D341Med (cell line): ENCODE measurements around the gene NKAIN4.

Source experiments
- DNase-seq: peaks from one replicate; pipeline ENCODE4 v3.0.0; 2012; ENCODE audit warnings: low spot score

NKAIN4 gene

GRCh38 chr20:63254232-63254605 is at the start of gene NKAIN4:
TSS of gene NKAIN4 (minus strand) at chr20:63254463. CDS start at chr20:63254450, 13 bp downstream.
- no peak for DNase-seq

GRCh38 chr20:63303095-63303666 is 48.9 kb upstream of the NKAIN4 start:
- no peak for DNase-seq

DNA sequence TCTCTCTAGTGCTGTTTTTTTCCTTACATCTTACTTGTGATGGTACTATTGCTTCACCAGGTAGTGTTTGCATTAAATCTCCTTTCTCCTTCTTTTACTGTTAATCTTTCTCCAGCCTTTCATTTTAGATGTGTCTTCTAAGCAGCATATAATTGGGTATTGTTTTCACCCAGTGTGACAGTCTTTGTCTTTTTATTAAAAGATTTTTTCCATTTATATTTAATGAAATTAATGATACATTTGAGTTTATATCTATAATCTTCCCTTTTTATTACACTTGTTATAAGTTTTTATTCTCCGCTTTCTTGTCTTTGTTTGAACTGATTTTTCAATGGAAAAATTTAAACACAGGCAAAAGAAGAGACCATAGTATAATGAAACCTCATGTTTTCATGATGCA is 47.4 kb upstream of the NKAIN4 start:
- DNase-seq, result no peak

DNA sequence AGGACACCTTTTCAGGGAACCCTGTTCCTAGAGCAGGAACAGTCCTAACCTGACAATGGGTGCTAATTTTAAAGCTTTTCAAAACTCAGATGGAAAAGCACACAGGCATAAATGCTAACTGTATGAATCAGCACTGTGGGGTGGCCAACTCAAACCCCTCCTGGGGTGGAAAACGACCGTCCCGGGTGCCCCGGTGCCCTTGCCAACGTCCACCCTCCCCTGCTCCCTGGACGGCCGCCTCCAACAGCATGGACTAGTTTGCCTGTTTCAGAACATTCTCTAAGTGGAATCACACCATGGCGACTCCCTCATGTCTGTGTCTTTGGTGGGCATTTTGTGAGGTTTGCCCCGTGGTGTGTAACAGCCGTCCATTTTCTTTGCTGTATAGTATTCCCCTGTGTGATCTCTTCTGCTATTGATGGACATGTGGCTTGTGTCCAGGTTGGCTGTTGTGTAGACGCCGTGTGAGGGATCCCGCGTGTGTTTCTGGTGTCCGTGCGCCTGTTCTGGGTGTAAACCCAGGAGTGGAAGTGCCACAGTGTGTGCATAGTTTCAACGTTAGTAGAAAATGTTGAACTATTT is 44.6 kb upstream of the NKAIN4 start:
- DNase-seq, result no peak

DNA sequence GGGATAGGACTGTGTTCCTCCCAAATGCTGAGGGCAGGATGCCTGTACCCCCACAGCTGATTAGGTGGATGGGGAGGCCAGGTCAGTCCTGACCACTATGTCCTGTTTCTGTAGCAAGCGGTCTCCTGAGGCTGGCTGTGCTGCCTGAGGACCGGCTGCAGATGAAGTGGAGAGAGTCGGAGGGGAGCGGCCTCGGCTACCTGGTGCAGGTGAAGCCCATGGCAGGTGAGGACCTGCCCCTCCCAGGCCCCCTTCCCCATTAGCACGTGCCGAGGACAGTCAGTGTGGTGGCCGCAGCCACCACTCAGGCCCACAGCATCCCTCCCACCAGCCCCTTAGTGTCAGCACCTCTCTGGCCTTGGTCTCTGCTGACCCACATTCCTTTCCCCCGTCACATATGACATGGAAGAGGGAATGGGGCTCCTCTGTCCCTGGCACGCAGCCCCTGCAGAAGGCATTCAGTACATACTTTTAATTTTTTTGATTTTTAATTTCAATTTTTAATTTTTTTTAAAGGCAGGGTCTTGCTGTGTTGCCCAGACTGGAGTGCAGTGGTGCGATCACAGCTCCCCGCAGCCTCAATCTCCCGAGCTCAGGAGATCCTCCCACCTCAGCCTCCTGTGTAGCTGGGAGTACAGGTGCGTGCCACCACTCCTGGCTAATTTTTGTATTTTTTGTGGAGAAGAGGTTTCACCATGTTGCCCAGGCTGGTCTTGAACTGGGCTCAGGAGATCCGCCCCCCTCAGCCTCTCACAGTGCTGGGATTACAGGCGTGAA is 43.7 kb upstream of the NKAIN4 start:
- DNase-seq, result no peak

GRCh38 chr20:63297371-63297781 is 43.1 kb upstream of the NKAIN4 start:
- DNase-seq, result no peak

DNA sequence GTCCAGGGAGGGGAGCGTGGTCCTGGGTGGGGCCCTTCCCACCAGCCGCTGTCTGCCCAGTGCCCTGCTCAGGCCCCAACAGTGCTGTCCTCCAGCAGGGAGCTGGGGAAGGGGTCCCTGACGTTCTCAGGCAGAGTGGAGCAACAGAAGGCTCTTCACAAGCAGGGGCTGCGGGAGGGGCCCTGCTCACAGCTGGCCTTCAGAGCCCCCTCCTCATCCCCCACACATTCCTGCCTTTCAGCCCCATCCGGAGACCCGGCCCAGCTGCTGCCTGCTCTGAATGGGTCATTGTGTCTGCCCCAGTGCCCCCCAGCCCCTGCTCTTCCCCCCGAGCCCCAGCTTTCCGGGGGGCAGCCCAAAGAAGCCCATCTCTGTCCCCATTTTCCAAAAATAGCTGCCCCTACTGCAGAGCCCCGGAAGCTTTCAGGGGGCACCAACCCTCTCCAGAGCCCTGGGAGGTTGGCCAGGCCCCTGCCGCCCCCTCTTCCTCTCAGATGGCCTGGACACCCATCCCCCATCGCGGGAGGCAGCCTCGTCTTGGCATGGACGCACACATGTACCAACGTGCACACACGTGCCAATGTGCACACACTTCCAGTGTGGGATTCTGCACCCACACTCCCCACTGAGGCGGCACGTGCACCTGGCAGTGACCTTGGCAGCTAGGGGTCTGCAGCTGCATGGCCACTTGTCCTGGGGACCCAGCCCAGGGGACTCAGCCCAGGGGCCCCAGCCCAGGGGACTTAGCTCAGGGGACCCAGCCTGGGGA is 42.5 kb upstream of the NKAIN4 start:
- DNase-seq, result no peak

GRCh38 chr20:63295846-63296245 is 41.6 kb upstream of the NKAIN4 start:
- no peak for DNase-seq

DNA sequence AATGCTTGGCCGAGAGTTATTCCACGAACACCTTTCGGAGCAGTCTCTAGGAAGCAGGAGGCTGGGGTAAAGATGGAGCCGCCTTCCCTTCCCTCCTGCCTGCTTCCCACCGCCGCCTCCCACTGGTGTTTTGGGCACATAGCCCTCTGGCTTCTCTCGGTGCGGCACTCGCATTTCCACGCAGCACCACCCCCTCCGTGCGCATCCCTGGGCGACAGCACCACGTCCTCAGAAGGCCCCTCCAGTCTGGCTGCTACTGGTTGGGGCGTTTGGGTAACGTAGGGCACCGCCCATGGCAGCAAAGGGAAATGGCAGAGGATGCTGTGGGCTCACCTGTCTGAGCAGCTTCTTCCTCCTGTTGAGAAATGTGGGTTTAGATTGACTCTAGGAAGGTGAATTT is 41.2 kb upstream of the NKAIN4 start:
- DNase-seq, result no peak

DNA sequence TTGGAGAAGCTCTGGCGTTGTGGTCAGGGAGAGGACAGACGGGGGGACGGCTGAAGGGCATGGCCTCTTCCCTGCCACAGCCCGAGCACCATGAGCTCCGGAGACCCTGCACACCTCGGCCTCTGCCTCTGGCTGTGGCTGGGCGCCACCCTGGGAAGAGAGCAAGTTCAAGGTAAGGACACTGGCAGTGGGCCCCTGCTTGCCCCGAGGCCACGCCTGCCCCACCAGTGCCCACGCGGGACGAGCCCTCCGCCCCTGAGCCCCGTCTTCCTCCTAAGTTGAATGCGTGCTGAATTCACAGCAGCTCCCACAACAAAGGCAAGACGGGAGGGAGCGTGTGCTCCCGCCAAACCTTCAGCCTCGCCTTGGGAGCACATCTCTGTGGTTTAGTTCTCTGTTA is 40.8 kb upstream of the NKAIN4 start:
- DNase-seq, result no peak

GRCh38 chr20:63294536-63294900 is 40.3 kb upstream of the NKAIN4 start:
- DNase-seq, result no peak

- no peak for DNase-seq
These were observed 39.7 kb upstream of the NKAIN4 start for GRCh38 chr20:63293871-63294535.

- no peak for DNase-seq
These were observed 39.2 kb upstream of the NKAIN4 start for GRCh38 chr20:63293456-63293855.

DNA sequence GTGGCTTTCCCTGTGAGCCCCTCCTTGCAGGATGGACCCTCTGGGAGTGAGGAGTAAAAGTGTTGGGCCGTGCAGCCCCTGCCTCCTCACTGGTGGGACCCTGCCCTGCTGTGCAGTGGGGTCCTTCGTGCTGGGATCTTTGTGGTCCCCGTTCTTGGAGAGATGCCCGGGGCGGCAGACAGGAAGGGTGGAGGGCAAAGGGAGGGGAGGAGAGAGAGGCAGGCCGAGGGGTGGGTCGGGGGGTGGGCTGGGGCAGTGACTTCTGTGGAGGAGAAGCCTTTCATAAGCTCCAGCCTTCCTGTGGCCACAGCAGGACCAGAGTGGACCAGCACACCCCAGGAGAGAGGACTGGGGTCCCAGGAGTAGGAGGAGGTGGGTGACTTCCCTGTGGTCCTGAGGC is 38.6 kb upstream of the NKAIN4 start, which contains the start of gene COL20A1:
TSS of gene COL20A1 (plus strand) at position 283 of the 400 bp plus-strand sequence. CDS start 1,922 bp downstream, outside the sequence.
- DNase-seq, result no peak

DNA sequence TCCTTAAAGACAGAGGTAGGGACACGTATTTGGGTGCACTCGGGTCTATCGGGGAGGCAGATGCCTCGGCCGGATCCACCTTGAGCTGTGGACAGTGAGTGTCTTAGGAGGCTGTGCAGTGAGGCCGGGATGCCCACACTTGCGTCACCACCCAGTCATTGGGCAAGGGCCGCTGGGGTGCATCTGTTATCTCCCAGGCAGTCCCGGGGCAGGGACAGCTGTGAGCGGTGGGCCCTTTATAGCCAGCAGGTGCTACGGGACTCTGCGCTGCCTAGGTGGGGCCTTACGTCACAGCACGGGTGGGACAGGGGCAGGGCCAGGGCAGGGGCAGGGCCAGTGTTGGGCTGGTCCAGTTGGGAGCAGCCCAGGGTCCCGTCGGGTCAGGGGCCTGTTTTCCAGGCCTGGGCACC is 38.0 kb upstream of the NKAIN4 start:
- no peak for DNase-seq

GRCh38 chr20:63291811-63292210 is 37.5 kb upstream of the NKAIN4 start:
- DNase-seq, result no peak

DNA sequence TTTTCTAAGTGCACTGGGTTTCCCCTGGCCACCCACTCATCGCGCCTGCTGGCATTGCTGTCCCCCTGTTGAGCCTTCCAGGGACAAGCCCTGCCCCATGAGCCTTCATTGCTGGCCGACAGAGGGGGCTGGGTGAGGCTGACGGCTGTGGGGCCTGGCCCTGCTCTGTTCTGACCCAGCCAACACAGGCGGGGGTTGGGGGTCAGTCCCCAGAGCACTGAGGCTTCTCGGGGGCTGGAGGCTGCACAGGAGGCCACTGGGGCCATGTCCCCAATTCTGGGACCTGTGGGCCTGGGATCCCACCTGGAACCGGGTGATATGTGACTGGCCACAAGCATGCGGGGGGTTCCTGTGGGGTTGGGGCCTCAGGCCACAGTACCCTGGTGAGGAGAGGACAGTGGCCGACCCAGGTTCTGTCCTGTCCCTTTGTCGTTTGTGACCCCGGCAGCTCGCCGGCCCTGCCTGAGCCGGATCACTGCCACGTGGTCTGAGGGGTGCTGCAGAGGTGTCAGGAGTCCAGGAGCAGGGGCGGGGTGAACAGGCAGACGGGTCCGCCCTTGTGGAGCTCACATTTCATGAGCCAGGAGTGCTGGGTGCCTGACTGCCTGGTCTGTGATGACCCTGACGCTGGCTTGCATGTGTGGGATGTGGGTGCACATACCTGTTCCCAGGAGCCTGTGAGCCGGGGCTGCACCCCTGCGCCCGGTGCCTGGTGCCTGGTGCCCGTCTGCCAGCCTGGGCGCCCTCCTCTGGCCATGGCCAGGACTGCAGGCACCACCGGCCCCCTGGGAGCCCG is 36.6 kb upstream of the NKAIN4 start:
- peak; percentile 95 for DNase-seq

- DNase-seq, result no peak
These were observed 35.9 kb upstream of the NKAIN4 start for GRCh38 chr20:63290136-63290676.

GRCh38 chr20:63289311-63290135 is 35.3 kb upstream of the NKAIN4 start:
- no peak for DNase-seq
